A549 (cell line): ENCODE measurements around the gene RSPH6A. TPM values are rescaled to one million over a fixed set of nuclear protein-coding genes. Genes with fewer than 3 reads are reported as not detected.

Source experiments
- ATAC-seq, 2 experiments: fragments of 200-7000 bp in 1 of 2; fragments of >200 bp in 1 of 2; cut with Nextera tagmentation in 1 of 2; cut with Tn5 transposase in 1 of 2; 3 replicates each; pipeline versions ENCODE4 v1.8.0 to v1.9.1; 2018 to 2020; ENCODE audit warnings: mild to moderate bottlenecking in 1 of 2, moderate library complexity in 1 of 2
- CTCF ChIA-PET: fragments of 300-600 bp; sonication (Branson Sonifier 250); formaldehyde crosslinking; extraction: SDS; loops from one replicate; lab custom pipeline; 2021; ENCODE audit warnings: antibody characterized with exemption, inconsistent platforms; lab: Yijun Ruan, JAX
- POLR2A ChIA-PET: fragments of 350-600 bp; formaldehyde crosslinking; extraction: SDS; loops from one replicate; lab custom pipeline; 2021; ENCODE audit warnings: antibody characterized with exemption, inconsistent platforms; lab: Yijun Ruan, JAX
- DNase-seq, 2 experiments: peaks; one replicate each; pipeline versions ENCODE4 v3.0.0 to v3.0.0-alpha.2; 2011 to 2016; ENCODE audit warnings: low read depth in 1 of 2, low spot score in 1 of 2
- FAIRE-seq: peaks from 2 replicates; lab custom pipeline; 2011; peaks lifted over from hg19 to GRCh38; lab: Jason Lieb, UNC
- H3K27ac ChIP-seq, 2 experiments: fragments of >200 bp; sonication (Bioruptor Twin); formaldehyde crosslinking; 3 replicates each; pipeline ENCODE4 v1.5.1; 2016 to 2017
- H3K4me1 ChIP-seq: fragments of >200 bp; sonication (Bioruptor Twin); formaldehyde crosslinking; 3 replicates; pipeline ENCODE4 v1.6.1; 2016
- H3K4me2 ChIP-seq: fragments of >200 bp; sonication (Bioruptor Twin); formaldehyde crosslinking; 3 replicates; pipeline ENCODE4 v1.6.1; 2016
- H3K4me3 ChIP-seq: fragments of >200 bp; sonication (Bioruptor Twin); formaldehyde crosslinking; 3 replicates; pipeline ENCODE4 v1.5.1; 2016
- H3K9me3 ChIP-seq: fragments of >200 bp; sonication (Bioruptor Twin); formaldehyde crosslinking; 3 replicates; pipeline ENCODE4 v1.6.1; 2016
- ATOH8 ChIP-seq: fragments of 250-450 bp; sonication (Bioruptor Pico); IDR thresholded peaks from 2 replicates; pipeline ENCODE4 v1.5.0; 2020; ENCODE audit warnings: low read depth, mild to moderate bottlenecking, moderate library complexity
- CEBPB ChIP-seq, 2 experiments: fragments of >200 bp in 1 of 2; sonication (Bioruptor Twin) in 1 of 2; formaldehyde crosslinking in 1 of 2; IDR thresholded peaks; 2 replicates each; pipeline ENCODE4 v1.6.1; 2012 to 2016
- EHF ChIP-seq: fragments of 250-450 bp; sonication (Bioruptor Pico); IDR thresholded peaks from 2 replicates; pipeline ENCODE4 v1.5.0; 2020; ENCODE audit warnings: mild to moderate bottlenecking
- ESRRA ChIP-seq: fragments of 150-350 bp; IDR thresholded peaks from 2 replicates; pipeline ENCODE4 v1.6.1; 2014; ENCODE audit warnings: mild to moderate bottlenecking, low read length, borderline replicate concordance
- HDAC2 ChIP-seq: fragments of 200-600 bp; sonication (generic); IDR thresholded peaks from 2 replicates; pipeline ENCODE4 v1.6.1; 2016
- HOXA7 ChIP-seq: fragments of 250-450 bp; sonication (Bioruptor Pico); IDR thresholded peaks from 2 replicates; pipeline ENCODE4 v1.5.0; 2020; ENCODE audit warnings: mild to moderate bottlenecking, moderate library complexity
- HOXB13 ChIP-seq: fragments of 250-450 bp; sonication (Bioruptor Pico); IDR thresholded peaks from 2 replicates; pipeline ENCODE4 v1.5.0; 2020; ENCODE audit warnings: low read depth, mild to moderate bottlenecking, moderate library complexity
- HOXB5 ChIP-seq: fragments of 250-450 bp; sonication (Bioruptor Pico); IDR thresholded peaks from 2 replicates; pipeline ENCODE4 v1.5.0; 2020; ENCODE audit warnings: mild to moderate bottlenecking, moderate library complexity
- JUN ChIP-seq, 2 experiments: fragments of >200 bp; sonication (Bioruptor Twin); formaldehyde crosslinking; IDR thresholded peaks; 2 replicates in 1 of 2; 3 replicates in 1 of 2; pipeline ENCODE4 v1.6.1; 2016 to 2017
- KDM1A ChIP-seq: fragments of 200-600 bp; sonication (generic); IDR thresholded peaks from 2 replicates; pipeline ENCODE4 v1.6.1; 2016; ENCODE audit warnings: low read depth, mild to moderate bottlenecking
- KDM5A ChIP-seq: fragments of 200-600 bp; sonication (generic); IDR thresholded peaks from 2 replicates; pipeline ENCODE4 v1.6.1; 2016; ENCODE audit warnings: antibody characterized with exemption, mild to moderate bottlenecking
- MAX ChIP-seq: IDR thresholded peaks from 2 replicates; pipeline ENCODE4 v1.6.1; 2012
- NFE2L2 ChIP-seq: fragments of 150-350 bp; conservative IDR thresholded peaks from 2 replicates; pipeline ENCODE4 v1.6.1; 2014; ENCODE audit warnings: low read length
- PHF8 ChIP-seq: fragments of 200-600 bp; sonication (generic); IDR thresholded peaks from 2 replicates; pipeline ENCODE4 v1.6.1; 2016; ENCODE audit warnings: low read depth, mild to moderate bottlenecking, antibody characterized with exemption, moderate library complexity, borderline replicate concordance
- POLR2AphosphoS2 ChIP-seq: conservative IDR thresholded peaks from 2 replicates; pipeline ENCODE4 v1.6.1; 2012; ENCODE audit warnings: low read length, improper control_type of control experiment, inconsistent platforms
- RCOR1 ChIP-seq: fragments of 150-350 bp; IDR thresholded peaks from 2 replicates; pipeline ENCODE4 v1.6.1; 2014; ENCODE audit warnings: antibody characterized with exemption, low read length, low read depth
- RFX5 ChIP-seq: fragments of 450-650 bp; IDR thresholded peaks from 2 replicates; pipeline ENCODE4 v1.7.1; 2014; ENCODE audit warnings: antibody characterized with exemption, mild to moderate bottlenecking, moderate library complexity
- SMC3 ChIP-seq: fragments of >200 bp; sonication (Bioruptor Twin); formaldehyde crosslinking; IDR thresholded peaks from 3 replicates; pipeline ENCODE4 v1.6.1; 2018; ENCODE audit warnings: inconsistent platforms
- SREBF2 ChIP-seq: fragments of 450-650 bp; IDR thresholded peaks from 2 replicates; pipeline ENCODE4 v1.6.1; 2014; ENCODE audit warnings: mild to moderate bottlenecking, moderate library complexity
- ZFP36 ChIP-seq: fragments of 450-650 bp; IDR thresholded peaks from 2 replicates; pipeline ENCODE4 v1.6.1; 2014; ENCODE audit warnings: borderline replicate concordance; ENCODE audit not compliant: partially characterized antibody
- ZSCAN20 ChIP-seq: fragments of 250-450 bp; sonication (Bioruptor Pico); IDR thresholded peaks from 2 replicates; pipeline ENCODE4 v1.8.0; 2022; ENCODE audit warnings: mild to moderate bottlenecking, moderate library complexity
- WGBS: methylation state at CpG from one replicate; pipeline ENCODE4 v1.1.6; 2017; ENCODE audit errors: missing lambda C conversion rate; 5-methylcytosine and 5-hydroxymethylcytosine counted together
- polyA plus RNA-seq, 4 experiments: library from polyadenylated mRNA; depleted of rRNA in 3 of 4; stranded (reverse); fragments of >200 nt; fragmentation: RNase III in 1 of 4; extraction: RNeasy Plus Mini Kit Qiagen cat#74134 plus additional on column Dnase treatment in 1 of 4; gene quantifications; 2 replicates in 3 of 4; 3 replicates in 1 of 4; pipeline ENCODE4 v1.2.3, GENCODE V29; 2011 to 2017
- TF ChIP-seq, protein P1 (sequence below): fragments of >200 bp; sonication (Bioruptor Twin); formaldehyde crosslinking; IDR thresholded peaks from 2 replicates; pipeline ENCODE4 v1.6.1; 2016
- TF ChIP-seq, protein P2 (sequence below): fragments of 250-450 bp; sonication (Bioruptor Pico); IDR thresholded peaks from 2 replicates; pipeline ENCODE4 v1.5.0; 2021; ENCODE audit warnings: mild to moderate bottlenecking, moderate library complexity, borderline replicate concordance

RSPH6A gene
- polyA plus RNA-seq, 2 of the 4 experiments (the other 2 are of a cell fraction), result not detected

GRCh38 chr19:45761714-45762113 is 53.4 kb downstream of the RSPH6A start:
- FAIRE-seq (no peak), ATAC-seq (no peak), DNase-seq (no peak)
- POLR2A ChIA-PET, result interaction anchor here (1.2 kb wide), 1 partner anchor 69 kb away, joined by 3 read pairs; the partner anchor contains the start of gene QPCTL
- CTCF ChIA-PET, result interaction anchor here (1.8 to 74.3 kb wide), 5 partner anchors 6 to 69 kb away, joined by 6 to 2204 read pairs (median 96); partner anchors contain the start of genes DMPK, DMWD, QPCTL and RSPH6A
- peaks cover 8% of the 10 kb centered on the region for H3K4me1 ChIP-seq
- H3K4me3 ChIP-seq, result no peak overlapping the region
- 82% methylated on average over 17 of the region's 17 CpGs for WGBS
- H3K27ac ChIP-seq, result no peak overlapping the region
- H3K9me3 ChIP-seq, result no peaks in the 10 kb centered on the region
- H3K4me2 ChIP-seq, result no peak overlapping the region
- TF ChIP-seq SMC3 (no peak), HOXA7 (CRISPR knock-in tag) (no peak), MAX (no peak), KDM5A (no peak), KDM1A (no peak), RCOR1 (no peak), RFX5 (no peak), HDAC2 (no peak), EHF (CRISPR knock-in tag) (no peak), CEBPB (IDR thresholded peaks at IDR 0.05) (no peak), NFE2L2 (no peak), SREBF2 (no peak), HOXB13 (CRISPR knock-in tag) (no peak), ESRRA (no peak), HOXB5 (CRISPR knock-in tag) (no peak), ZFP36 (no peak)
- TF ChIP-seq, protein P1, sequence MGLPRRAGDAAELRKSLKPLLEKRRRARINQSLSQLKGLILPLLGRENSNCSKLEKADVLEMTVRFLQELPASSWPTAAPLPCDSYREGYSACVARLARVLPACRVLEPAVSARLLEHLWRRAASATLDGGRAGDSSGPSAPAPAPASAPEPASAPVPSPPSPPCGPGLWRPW, result no peak
- TF ChIP-seq, protein P2, sequence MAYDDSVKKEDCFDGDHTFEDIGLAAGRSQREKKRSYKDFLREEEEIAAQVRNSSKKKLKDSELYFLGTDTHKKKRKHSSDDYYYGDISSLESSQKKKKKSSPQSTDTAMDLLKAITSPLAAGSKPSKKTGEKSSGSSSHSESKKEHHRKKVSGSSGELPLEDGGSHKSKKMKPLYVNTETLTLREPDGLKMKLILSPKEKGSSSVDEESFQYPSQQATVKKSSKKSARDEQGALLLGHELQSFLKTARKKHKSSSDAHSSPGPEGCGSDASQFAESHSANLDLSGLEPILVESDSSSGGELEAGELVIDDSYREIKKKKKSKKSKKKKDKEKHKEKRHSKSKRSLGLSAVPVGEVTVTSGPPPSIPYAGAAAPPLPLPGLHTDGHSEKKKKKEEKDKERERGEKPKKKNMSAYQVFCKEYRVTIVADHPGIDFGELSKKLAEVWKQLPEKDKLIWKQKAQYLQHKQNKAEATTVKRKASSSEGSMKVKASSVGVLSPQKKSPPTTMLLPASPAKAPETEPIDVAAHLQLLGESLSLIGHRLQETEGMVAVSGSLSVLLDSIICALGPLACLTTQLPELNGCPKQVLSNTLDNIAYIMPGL (CRISPR knock-in tag), result no peak
- TF ChIP-seq, all 56 proteins: peak for 0

DNA sequence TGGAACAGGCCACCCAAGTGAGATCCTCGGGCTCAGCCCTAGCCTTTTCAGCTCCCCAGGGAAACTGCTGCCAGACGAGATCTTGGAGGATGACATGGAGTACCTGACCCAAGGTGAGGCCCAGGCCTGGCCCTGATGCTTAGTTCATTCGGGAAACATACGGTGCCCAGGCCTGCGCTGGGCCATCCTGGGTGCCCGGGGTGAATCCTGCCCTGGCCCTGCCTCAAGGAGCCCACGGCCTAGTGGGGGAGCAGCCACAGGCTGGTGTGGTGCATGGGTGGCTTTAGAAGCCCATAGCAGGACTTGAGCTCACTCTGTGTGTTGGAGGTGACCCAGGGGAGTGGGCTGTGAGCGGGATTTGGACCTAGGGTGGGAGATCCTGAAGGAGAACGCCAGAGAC is 56.2 kb downstream of the RSPH6A start:
- no peak for FAIRE-seq
- TF ChIP-seq ZSCAN20 (CRISPR knock-in tag) (no peak), ATOH8 (no peak), JUN (IDR thresholded peaks at IDR 0.05) (no peak), PHF8 (no peak), POLR2AphosphoS2 (no peak)
- TF ChIP-seq, all 56 proteins: peak for 0
- DNase-seq (no peak), ATAC-seq (no peak; a peak in 1 of 6 replicates)
- ChIA-PET POLR2A (interaction anchor here (1.6 kb wide), 1 partner anchor 10 kb away, joined by 4 read pairs; the partner anchor contains the start of gene SIX5), CTCF (interaction anchor here (0.7 to 74.3 kb wide), 7 partner anchors 9 to 66 kb away, joined by 3 to 2204 read pairs (median 68); partner anchors contain the start of genes DMPK, DMWD, FBXO46 and QPCTL)
- no peak overlapping the region for H3K4me3 ChIP-seq
- H3K9me3 ChIP-seq, result no peaks in the 10 kb centered on the region
- no peak overlapping the region for H3K4me2 ChIP-seq
- no peaks in the 10 kb centered on the region for H3K4me1 ChIP-seq
- WGBS, result 65% methylated on average over 7 of the region's 9 CpGs
- no peak overlapping the region for H3K27ac ChIP-seq
